Renal cortical epithelial cell (primary cell): ENCODE data around the gene CTDNEP1. TPM values are rescaled to one million over a fixed set of nuclear protein-coding genes. Genes with fewer than 3 reads are reported as not detected.

Experiments
- DNase-seq: peaks from one replicate; pipeline ENCODE4 v3.0.0-alpha.2; 2011; ENCODE audit warnings: low read depth
- total RNA-seq: library from RNA; depleted of rRNA; stranded (reverse); fragments of >200 nt; gene quantifications from 2 replicates; pipeline ENCODE4 v1.2.3, GENCODE V29; 2014

Gene CTDNEP1
- total RNA-seq, 1 donor from 2014 or later = 53.9 TPM

GRCh38 chr17:7215136-7215638 is 36.3 kb downstream of the CTDNEP1 start:
- DNase-seq = no peak

- peak; percentile 90 for DNase-seq
Measured at GRCh38 chr17:7214300-7215135, 37.0 kb downstream of the CTDNEP1 start.

- peak; percentile 71 for DNase-seq
Measured at GRCh38 chr17:7213895-7214299, 37.6 kb downstream of the CTDNEP1 start.

- DNase-seq = no peak
Measured at GRCh38 chr17:7211491-7212273, 39.9 kb downstream of the CTDNEP1 start.

- DNase-seq = no peak
Measured at GRCh38 chr17:7208754-7209460, 42.6 kb downstream of the CTDNEP1 start.

GRCh38 chr17:7208027-7208571 is 43.4 kb downstream of the CTDNEP1 start:
- no peak for DNase-seq

GRCh38 chr17:7207120-7208001 is 44.2 kb downstream of the CTDNEP1 start:
- DNase-seq = no peak

GRCh38 chr17:7205561-7205960 is 46.0 kb downstream of the CTDNEP1 start:
- no peak for DNase-seq

- DNase-seq = peak; percentile 33
Measured at GRCh38 chr17:7204828-7205461, 46.6 kb downstream of the CTDNEP1 start.

GRCh38 chr17:7204336-7204735 is 47.2 kb downstream of the CTDNEP1 start:
- DNase-seq = no peak

- no peak for DNase-seq
Measured at GRCh38 chr17:7203391-7203790, 48.1 kb downstream of the CTDNEP1 start.

GRCh38 chr17:7196651-7197401 is 54.7 kb downstream of the CTDNEP1 start:
- no peak for DNase-seq

- no peak for DNase-seq
Measured at GRCh38 chr17:7195971-7196370, 55.6 kb downstream of the CTDNEP1 start.

Other genes starting within 250 kb of the CTDNEP1 start
- gene RNASEK, start 239.1 kb downstream of the CTDNEP1 start, total RNA-seq = 31.4 and 40.3 TPM in 2 replicates
- gene BCL6B, start 228.7 kb downstream of the CTDNEP1 start, total RNA-seq = under 0.01 and 0.05 TPM in 2 replicates
- gene SLC16A13, start 215.7 kb downstream of the CTDNEP1 start, total RNA-seq = 0.99 and 1.0 TPM in 2 replicates
- not detected in 2 replicates for gene SLC16A11, start 207.6 kb downstream of the CTDNEP1 start, total RNA-seq
- gene CLEC10A, start 171.5 kb downstream of the CTDNEP1 start, total RNA-seq = not detected in 2 replicates
- not detected in 2 replicates for gene ASGR2, start 136.9 kb downstream of the CTDNEP1 start, total RNA-seq
- gene ASGR1, start 72.4 kb downstream of the CTDNEP1 start, total RNA-seq = 0.60 and 0.87 TPM in 2 replicates
- gene DLG4, start 31.9 kb downstream of the CTDNEP1 start, total RNA-seq = 2.1 and 22.2 TPM in 2 replicates
- 307 and 382 TPM in 2 replicates for gene ACADVL, start 31.8 kb downstream of the CTDNEP1 start, total RNA-seq
- gene DVL2, start 17.2 kb downstream of the CTDNEP1 start, total RNA-seq = 26.4 and 47.5 TPM in 2 replicates
- gene PHF23, start 12.3 kb downstream of the CTDNEP1 start, total RNA-seq = 41.2 and 50.7 TPM in 2 replicates
- gene GABARAP, start 9.3 kb downstream of the CTDNEP1 start, total RNA-seq = 137 and 148 TPM in 2 replicates
- gene ELP5, start 481 bp upstream of the CTDNEP1 start, total RNA-seq = 22.1 and 24.8 TPM in 2 replicates
- 25.1 and 306 TPM in 2 replicates for gene CLDN7, start 10.7 kb upstream of the CTDNEP1 start, total RNA-seq
- gene SLC2A4, start 30.0 kb upstream of the CTDNEP1 start, total RNA-seq = 0.30 and 0.35 TPM in 2 replicates
- gene YBX2, start 42.9 kb upstream of the CTDNEP1 start, total RNA-seq = 0.45 TPM in 1 of 2 replicates, not detected in the other
- gene EIF5A, start 55.9 kb upstream of the CTDNEP1 start, total RNA-seq = 352 and 682 TPM in 2 replicates
- gene GPS2, start 63.6 kb upstream of the CTDNEP1 start, total RNA-seq = 39.1 and 49.4 TPM in 2 replicates
- gene NEURL4, start 77.6 kb upstream of the CTDNEP1 start, total RNA-seq = 21.4 and 27.8 TPM in 2 replicates
- 0.20 and 65.5 TPM in 2 replicates for gene ACAP1, start 84.8 kb upstream of the CTDNEP1 start, total RNA-seq
- gene KCTD11, start 100.4 kb upstream of the CTDNEP1 start, total RNA-seq = 10.4 and 13.7 TPM in 2 replicates
- not detected in 2 replicates for gene TMEM95, start 103.4 kb upstream of the CTDNEP1 start, total RNA-seq
- gene TNK1, start 129.4 kb upstream of the CTDNEP1 start, total RNA-seq = 3.6 and 8.0 TPM in 2 replicates
- 20.0 and 71.0 TPM in 2 replicates for gene PLSCR3, start 142.8 kb upstream of the CTDNEP1 start, total RNA-seq
- 35.9 and 143 TPM in 2 replicates for gene TMEM256, start 152.4 kb upstream of the CTDNEP1 start, total RNA-seq
- 2.6 and 17.1 TPM in 2 replicates for gene NLGN2, start 156.1 kb upstream of the CTDNEP1 start, total RNA-seq
- not detected in 2 replicates for gene SPEM1, start 168.6 kb upstream of the CTDNEP1 start, total RNA-seq
- not detected in 2 replicates for gene SPEM2, start 173.9 kb upstream of the CTDNEP1 start, total RNA-seq
- not detected in 2 replicates for gene SPEM3, start 177.1 kb upstream of the CTDNEP1 start, total RNA-seq
- gene TMEM102, start 183.7 kb upstream of the CTDNEP1 start, total RNA-seq = 16.9 and 33.0 TPM in 2 replicates
- gene FGF11, start 187.8 kb upstream of the CTDNEP1 start, total RNA-seq = 3.3 and 10.7 TPM in 2 replicates
- gene CHRNB1, start 193.3 kb upstream of the CTDNEP1 start, total RNA-seq = 15.3 and 26.0 TPM in 2 replicates
- 14.8 and 39.2 TPM in 2 replicates for gene ZBTB4, start 227.9 kb upstream of the CTDNEP1 start, total RNA-seq
- gene SLC35G6, start 229.7 kb upstream of the CTDNEP1 start, total RNA-seq = not detected in 2 replicates
- 57.3 and 169 TPM in 2 replicates for gene POLR2A, start 232.6 kb upstream of the CTDNEP1 start, total RNA-seq